ENCODE measurements around the gene FAR2. TPM values are rescaled to one million over a fixed set of nuclear protein-coding genes. Genes with fewer than 3 reads are reported as not detected.

FAR2 gene
- total and polyA plus RNA-seq, 2 experiments from 2014 or later, result 2.1 to 3.6 TPM

- Histone ChIP-seq H3K4me3 (peak overlapping the region; percentile 91), H3K27me3 (replicated peaks; ENCODE audit: insufficient read depth) (no peaks in the 10 kb centered on the region), H3K9me3 (ENCODE audit: low read depth) (no peaks in the 10 kb centered on the region), H3K9ac (peak overlapping the region; percentile 77), H3K79me2 (ENCODE audit: insufficient read depth) (no peaks in the 10 kb centered on the region), H4K20me1 (ENCODE audit: insufficient read depth) (no peaks in the 10 kb centered on the region), H3K36me3 (ENCODE audit: low read depth) (no peaks in the 10 kb centered on the region), H3F3A (ENCODE audit: insufficient read depth) (peaks cover 15% of the 10 kb centered on the region; the same call in 1 of the 2 replicates), H2AFZ (peak overlapping the region; percentile 97), H3K9me2 (ENCODE audit: insufficient read depth) (no peaks in the 10 kb centered on the region), H3K4me1 (ENCODE audit: insufficient read depth) (peaks cover 8% of the 10 kb centered on the region), H3K4me2 (ENCODE audit: unreplicated experiment) (peak overlapping the region; percentile 91), H3K27ac (no peak overlapping the region)
- in situ Hi-C loops (cut with MboI), result no loop called here
- 57 to 77% methylated on average over 16 to 34 of the region's 34 CpGs for WGBS, 2 experiments (ENCODE audit: low coverage in 1 of 2, low lambda C conversion rate in 2 of 2, missing lambda C conversion rate in 2 of 2)
- TF ChIP-seq EZH2phosphoT487 (IDR thresholded peaks at IDR 0.05; ENCODE audit: insufficient read depth, low read depth), result no peak
- TF ChIP-seq EZH2 (IDR thresholded peaks at IDR 0.05; ENCODE audit: insufficient read depth, poor library complexity, severe bottlenecking), result no peak
- no peak for DNase-seq
These were observed 708 bp downstream of the FAR2 start for GRCh38 chr12:29149691-29150281.

- H4K20me1 ChIP-seq (ENCODE audit: insufficient read depth), result no peaks in the 10 kb centered on the region
- no peak overlapping the region for H2AFZ ChIP-seq
- DNase-seq, result no peak
- H3K4me3 ChIP-seq, result no peak overlapping the region
- no peak overlapping the region for H3K9ac ChIP-seq
- no peak overlapping the region for H3K27ac ChIP-seq
- H3K27me3 ChIP-seq (replicated peaks; ENCODE audit: insufficient read depth), result no peaks in the 10 kb centered on the region
- H3K4me1 ChIP-seq (ENCODE audit: insufficient read depth), result peaks cover 8% of the 10 kb centered on the region
- 96 to 98% methylated on average over 7 of the region's 7 CpGs for WGBS, 2 experiments (ENCODE audit: low coverage in 1 of 2, low lambda C conversion rate in 2 of 2, missing lambda C conversion rate in 2 of 2)
- no peaks in the 10 kb centered on the region for H3K9me2 ChIP-seq (ENCODE audit: insufficient read depth)
- no peaks in the 10 kb centered on the region for H3K79me2 ChIP-seq (ENCODE audit: insufficient read depth)
- H3F3A ChIP-seq (ENCODE audit: insufficient read depth), result peaks cover 15% of the 10 kb centered on the region; the same call in 1 of the 2 replicates
- no peak overlapping the region for H3K4me2 ChIP-seq (ENCODE audit: unreplicated experiment)
- H3K9me3 ChIP-seq (ENCODE audit: low read depth), result no peaks in the 10 kb centered on the region
- no peaks in the 10 kb centered on the region for H3K36me3 ChIP-seq (ENCODE audit: low read depth)
- TF ChIP-seq EZH2phosphoT487 (IDR thresholded peaks at IDR 0.05; ENCODE audit: insufficient read depth, low read depth), result no peak
- no peak for TF ChIP-seq EZH2 (IDR thresholded peaks at IDR 0.05; ENCODE audit: insufficient read depth, poor library complexity, severe bottlenecking)
- in situ Hi-C loops (cut with MboI), result no loop called here
These were observed 1.4 kb downstream of the FAR2 start for GRCh38 chr12:29150462-29150861.

- H3K4me3 ChIP-seq, result no peak overlapping the region
- in situ Hi-C loops (cut with MboI), result no loop called here
- no peak for DNase-seq
These were observed 3.3 kb downstream of the FAR2 start for GRCh38 chr12:29152223-29152868.

GRCh38 chr12:29152981-29153630, 4.0 kb downstream of the FAR2 start:
- DNase-seq, result no peak
- peaks cover 12% of the 10 kb centered on the region for H3K4me1 ChIP-seq (ENCODE audit: insufficient read depth)
- no peaks in the 10 kb centered on the region for H3K27me3 ChIP-seq (replicated peaks; ENCODE audit: insufficient read depth)
- H3K9me3 ChIP-seq (ENCODE audit: low read depth), result no peaks in the 10 kb centered on the region
- no peaks in the 10 kb centered on the region for H3K79me2 ChIP-seq (ENCODE audit: insufficient read depth)
- no peak overlapping the region for H2AFZ ChIP-seq
- H3K9ac ChIP-seq, result no peak overlapping the region
- WGBS, 2 experiments (ENCODE audit: low coverage in 1 of 2, low lambda C conversion rate in 2 of 2, missing lambda C conversion rate in 2 of 2), result 56 to 59% methylated on average over 4 of the region's 4 CpGs
- peaks cover 24% of the 10 kb centered on the region; the same call in 1 of the 2 replicates for H3F3A ChIP-seq (ENCODE audit: insufficient read depth)
- no peak overlapping the region for H3K27ac ChIP-seq
- H3K9me2 ChIP-seq (ENCODE audit: insufficient read depth), result no peaks in the 10 kb centered on the region
- TF ChIP-seq EZH2 (IDR thresholded peaks at IDR 0.05; ENCODE audit: insufficient read depth, poor library complexity, severe bottlenecking) (no peak), EZH2phosphoT487 (IDR thresholded peaks at IDR 0.05; ENCODE audit: insufficient read depth, low read depth) (no peak)
- H3K4me3 ChIP-seq, result no peak overlapping the region
- in situ Hi-C loops (cut with MboI), result no loop called here
- no peaks in the 10 kb centered on the region for H3K36me3 ChIP-seq (ENCODE audit: low read depth)
- no peak overlapping the region for H3K4me2 ChIP-seq (ENCODE audit: unreplicated experiment)
- H4K20me1 ChIP-seq (ENCODE audit: insufficient read depth), result no peaks in the 10 kb centered on the region

More at GRCh38 chr12:29152223-29152868, 3.3 kb downstream of the FAR2 start:
- H3K36me3 ChIP-seq (ENCODE audit: low read depth), result no peaks in the 10 kb centered on the region
- H4K20me1 ChIP-seq (ENCODE audit: insufficient read depth), result no peaks in the 10 kb centered on the region
- no peaks in the 10 kb centered on the region for H3K9me2 ChIP-seq (ENCODE audit: insufficient read depth)
- H3K9ac ChIP-seq, result no peak overlapping the region
- H3F3A ChIP-seq (ENCODE audit: insufficient read depth), result peaks cover 24% of the 10 kb centered on the region; the same call in 1 of the 2 replicates
- H3K27ac ChIP-seq, result no peak overlapping the region
- H3K9me3 ChIP-seq (ENCODE audit: low read depth), result no peaks in the 10 kb centered on the region
- no peak for TF ChIP-seq EZH2phosphoT487 (IDR thresholded peaks at IDR 0.05; ENCODE audit: insufficient read depth, low read depth)
- no peak overlapping the region for H3K4me2 ChIP-seq (ENCODE audit: unreplicated experiment)
- H3K4me1 ChIP-seq (ENCODE audit: insufficient read depth), result peaks cover 11% of the 10 kb centered on the region
- 79 to 80% methylated on average over 1 of the region's 1 CpG for WGBS, 2 experiments (ENCODE audit: low coverage in 1 of 2, low lambda C conversion rate in 2 of 2, missing lambda C conversion rate in 2 of 2)
- no peaks in the 10 kb centered on the region for H3K27me3 ChIP-seq (replicated peaks; ENCODE audit: insufficient read depth)
- no peak overlapping the region for H2AFZ ChIP-seq
- no peaks in the 10 kb centered on the region for H3K79me2 ChIP-seq (ENCODE audit: insufficient read depth)
